HK-2 (cell line): ENCODE measurements around the gene ZNF423.

Source experiments
- DNase-seq: peaks from one replicate; pipeline ENCODE4 v3.0.0-alpha.2; 2018; ENCODE audit not compliant: unreplicated experiment

Gene ZNF423

GRCh38 chr16:49600976-49601375 lies 254.9 kb downstream of the ZNF423 start:
- no peak for DNase-seq

GRCh38 chr16:49600536-49600935 lies 255.4 kb downstream of the ZNF423 start:
- no peak for DNase-seq

DNA sequence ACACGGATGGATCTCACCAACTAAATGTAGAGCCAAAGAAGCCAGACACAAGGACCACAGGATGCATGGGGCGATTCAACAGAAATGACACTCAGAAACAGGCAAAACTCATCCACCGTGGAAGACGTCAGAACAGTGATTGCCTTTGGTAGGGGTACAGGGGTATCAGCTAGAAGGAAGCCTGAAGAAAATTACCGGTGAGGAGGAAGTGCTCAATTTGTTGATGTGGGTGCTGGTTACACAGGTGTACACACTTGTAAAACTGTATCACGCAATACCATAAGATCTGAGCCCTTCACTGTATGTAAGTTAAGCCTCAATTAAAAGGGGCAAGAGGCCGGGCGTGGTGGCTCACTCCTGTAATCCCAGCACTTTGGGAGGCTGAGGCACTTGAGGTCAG lies 256.2 kb downstream of the ZNF423 start:
- DNase-seq, result no peak

- DNase-seq, result no peak
Measured at GRCh38 chr16:49599281-49599680, 256.6 kb downstream of the ZNF423 start.

DNA sequence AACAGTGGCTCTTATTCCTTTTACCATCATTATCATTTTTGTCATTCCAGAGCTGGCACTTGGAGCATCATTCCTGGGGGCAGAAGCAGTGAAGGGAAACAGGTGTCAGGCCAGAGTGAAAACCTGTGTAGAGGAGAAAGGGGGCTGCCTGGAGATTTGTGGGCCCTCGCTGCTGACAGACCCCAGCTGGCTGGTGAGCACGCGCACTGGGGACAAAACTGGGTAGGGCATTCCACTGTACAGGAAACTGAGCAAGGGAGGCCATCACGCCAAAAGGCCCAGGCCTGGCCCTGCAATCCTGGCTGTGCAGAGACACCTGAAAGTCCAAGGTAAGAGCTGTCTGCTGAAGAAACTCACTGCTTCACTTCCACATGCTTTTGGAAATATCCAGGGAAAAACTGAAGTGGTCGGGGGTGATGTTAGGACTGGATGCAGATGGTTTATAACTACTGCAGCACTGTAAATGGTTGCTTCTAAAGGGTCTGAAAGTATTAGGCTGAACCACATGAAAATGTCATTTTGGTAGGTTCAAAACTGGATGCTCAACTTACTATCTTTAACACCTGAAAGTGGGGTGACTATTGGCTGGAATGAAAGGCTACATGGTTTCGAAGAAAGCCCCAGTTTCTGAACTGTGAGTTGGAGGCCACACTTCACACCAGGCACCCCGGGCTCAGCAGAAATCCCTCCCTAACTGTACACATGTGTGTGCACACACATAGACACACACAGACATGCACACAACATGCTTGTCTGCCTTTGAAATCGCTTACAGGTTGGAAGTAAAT lies 257.3 kb downstream of the ZNF423 start:
- DNase-seq, result no peak

DNA sequence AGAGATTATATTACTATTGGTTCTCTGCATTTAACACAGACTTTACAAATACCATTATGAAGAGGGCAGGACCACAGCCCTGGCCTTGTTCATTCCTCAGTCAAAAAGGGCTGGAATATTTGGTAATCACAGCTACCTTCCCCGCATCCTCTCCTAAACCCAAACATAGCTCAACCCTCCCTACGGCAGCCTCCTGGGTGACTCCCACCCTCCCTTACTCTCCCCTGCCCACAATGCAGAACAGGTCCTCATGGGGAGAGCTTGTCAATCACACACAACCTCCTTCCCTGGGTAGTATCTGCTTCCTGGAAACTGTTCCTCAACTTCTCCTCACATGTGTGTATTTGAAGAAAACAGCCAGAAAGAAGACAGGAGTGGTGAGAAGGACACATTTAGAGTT lies 258.1 kb downstream of the ZNF423 start:
- no peak for DNase-seq

DNA sequence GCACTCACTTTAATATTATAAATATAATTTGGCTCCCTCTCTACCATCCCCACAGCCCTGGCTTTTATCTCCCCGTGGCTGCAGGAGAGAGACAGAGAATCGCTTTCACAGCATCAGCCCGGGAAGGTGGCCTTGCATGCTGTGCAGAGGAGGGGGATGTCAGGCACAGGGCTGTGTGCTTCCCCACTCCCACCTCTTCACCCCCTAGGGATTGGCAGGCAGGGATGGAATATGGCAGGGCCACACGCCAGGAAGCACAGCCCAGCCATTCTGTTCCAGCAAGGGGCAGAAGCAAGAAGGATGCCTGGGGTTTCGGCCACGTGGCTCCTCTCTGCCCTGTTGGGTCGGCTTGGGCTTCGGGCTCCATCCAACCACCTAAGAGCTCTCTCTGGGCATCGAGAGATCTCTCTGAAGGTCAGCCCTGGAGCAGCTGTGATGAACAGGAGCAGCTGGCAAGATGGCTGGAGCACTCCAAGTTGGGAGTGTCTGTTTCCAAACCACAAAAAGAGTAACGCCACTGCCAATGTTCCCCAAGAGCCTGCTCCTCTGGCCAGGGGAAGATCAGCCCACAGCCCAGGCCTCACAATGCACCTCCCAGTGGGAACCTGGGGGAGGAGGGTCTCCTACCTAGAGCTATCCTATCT lies 259.1 kb downstream of the ZNF423 start:
- DNase-seq, result no peak

- no peak for DNase-seq
Measured at GRCh38 chr16:49596068-49596467, 259.8 kb downstream of the ZNF423 start.

GRCh38 chr16:49594685-49595498 lies 261.0 kb downstream of the ZNF423 start:
- DNase-seq, result no peak

DNA sequence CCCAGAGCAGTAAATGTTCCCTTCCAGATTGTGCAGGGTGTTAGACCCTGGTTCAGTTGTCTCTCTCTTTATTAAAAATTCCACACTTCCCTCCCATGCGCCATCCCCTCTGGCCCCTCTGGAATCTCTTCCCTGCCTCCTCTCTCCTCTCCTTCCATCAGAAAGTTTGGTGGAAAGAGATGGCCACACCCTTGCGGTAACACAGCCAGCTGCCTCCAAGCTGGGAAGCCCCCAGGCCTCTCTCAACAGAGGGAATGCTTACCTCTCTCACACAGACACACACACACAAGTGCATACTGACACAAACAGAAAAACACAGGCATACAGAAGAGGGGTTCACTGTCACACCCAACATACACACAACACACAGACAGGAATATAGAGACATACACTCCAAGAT lies 261.8 kb downstream of the ZNF423 start:
- no peak for DNase-seq

DNA sequence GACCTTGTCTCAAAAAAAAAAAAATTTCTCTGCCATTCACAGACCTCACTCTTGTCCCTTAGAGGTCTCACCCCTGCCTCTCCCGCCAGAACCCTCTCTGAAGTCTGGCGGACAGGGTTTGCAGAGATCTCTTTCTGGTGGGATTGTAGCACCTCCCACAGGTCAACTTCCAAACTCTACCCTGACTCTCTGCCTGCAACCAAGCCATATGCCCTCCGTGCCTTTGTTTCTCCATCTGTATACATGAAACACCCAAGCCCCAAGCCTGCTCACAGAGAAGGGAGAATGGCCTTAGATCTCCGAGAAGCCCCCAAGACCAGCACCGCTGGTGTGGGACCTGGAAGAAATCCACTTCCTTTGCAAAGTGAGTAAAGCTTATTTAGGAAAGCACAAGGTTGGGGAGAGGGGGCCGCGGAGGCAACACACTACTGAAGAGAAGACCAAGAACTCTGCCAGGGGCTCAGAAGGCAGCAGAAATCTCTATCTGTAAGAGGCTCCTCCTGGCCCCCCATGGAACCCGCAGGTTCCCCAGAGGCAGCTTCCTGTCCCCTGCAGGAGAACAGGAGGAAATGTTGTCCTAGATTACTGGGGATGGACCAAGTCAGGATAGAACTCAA lies 262.4 kb downstream of the ZNF423 start:
- no peak for DNase-seq

GRCh38 chr16:49592546-49593423 lies 263.1 kb downstream of the ZNF423 start:
- peak; percentile 17 for DNase-seq

- DNase-seq, result no peak
Measured at GRCh38 chr16:49590166-49590871, 265.6 kb downstream of the ZNF423 start.

DNA sequence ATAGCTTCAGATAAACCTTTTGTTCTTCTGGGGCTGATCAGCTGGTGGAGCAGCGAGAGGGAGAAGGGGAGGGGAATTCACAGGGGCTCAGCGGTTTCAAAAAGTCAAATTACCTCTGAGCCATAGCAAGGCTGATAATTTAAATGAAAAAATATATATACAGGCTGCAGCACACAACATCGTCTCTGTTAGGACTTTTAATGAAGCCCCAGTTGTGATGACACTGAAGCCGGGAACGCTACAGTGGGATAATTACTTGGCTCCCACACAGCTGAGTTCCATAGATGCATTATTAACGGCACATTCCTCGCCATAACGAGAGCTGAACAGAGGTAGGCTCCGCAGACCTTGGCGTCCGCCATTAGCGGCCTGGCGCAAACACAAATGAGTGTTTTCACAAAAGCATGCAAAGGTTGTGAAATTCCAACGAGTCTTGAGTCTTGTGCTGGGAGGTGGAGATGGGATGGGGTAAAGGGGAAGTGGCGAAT lies 266.3 kb downstream of the ZNF423 start:
- no peak for DNase-seq

GRCh38 chr16:49588729-49589384 lies 267.1 kb downstream of the ZNF423 start:
- DNase-seq, result no peak

GRCh38 chr16:49588026-49588425 lies 267.9 kb downstream of the ZNF423 start:
- DNase-seq, result no peak

- no peak for DNase-seq
Measured at GRCh38 chr16:49587511-49587910, 268.4 kb downstream of the ZNF423 start.

- no peak for DNase-seq
Measured at GRCh38 chr16:49586466-49587450, 269.2 kb downstream of the ZNF423 start.
